Ishikawa (cell line): ENCODE measurements around the gene C5orf63.

ENCODE experiments used
- CEBPB ChIP-seq: IDR thresholded peaks from 2 replicates; pipeline ENCODE4 v1.6.1; 2012
- CREB1 ChIP-seq: IDR thresholded peaks from 2 replicates; pipeline ENCODE4 v1.6.1; 2012; ENCODE audit warnings: low read depth
- EGR1 ChIP-seq: IDR thresholded peaks from 2 replicates; pipeline ENCODE4 v1.6.1; 2012
- EP300 ChIP-seq: IDR thresholded peaks from 2 replicates; pipeline ENCODE4 v1.6.1; 2012; ENCODE audit warnings: borderline replicate concordance
- FOXM1 ChIP-seq: IDR thresholded peaks from 2 replicates; pipeline ENCODE4 v1.6.1; 2012; ENCODE audit warnings: low read depth, borderline replicate concordance
- NFIC ChIP-seq: IDR thresholded peaks from 2 replicates; pipeline ENCODE4 v1.6.1; 2012
- RAD21 ChIP-seq: IDR thresholded peaks from 2 replicates; pipeline ENCODE4 v1.6.1; 2012; ENCODE audit warnings: low read depth
- TAF1 ChIP-seq: IDR thresholded peaks from 2 replicates; pipeline ENCODE4 v1.6.1; 2012; ENCODE audit warnings: low read depth, mild to moderate bottlenecking
- TCF12 ChIP-seq: IDR thresholded peaks from 2 replicates; pipeline ENCODE4 v1.6.1; 2012; ENCODE audit warnings: low read depth
- TEAD4 ChIP-seq: IDR thresholded peaks from 2 replicates; pipeline ENCODE4 v1.6.1; 2012
- YY1 ChIP-seq: IDR thresholded peaks from 2 replicates; pipeline ENCODE4 v1.6.1; 2012; ENCODE audit warnings: low read depth
- ZBTB7A ChIP-seq: IDR thresholded peaks from 2 replicates; pipeline ENCODE4 v1.6.1; 2012; ENCODE audit warnings: low read depth
- TF ChIP-seq, protein P1 (sequence below): IDR thresholded peaks from 2 replicates; pipeline ENCODE4 v1.6.1; 2012
- TF ChIP-seq, protein P2 (sequence below): IDR thresholded peaks from 2 replicates; pipeline ENCODE4 v1.6.1; 2012; ENCODE audit warnings: low read depth, mild to moderate bottlenecking
- TF ChIP-seq, protein P3 (sequence below): IDR thresholded peaks from 2 replicates; pipeline ENCODE4 v1.6.1; 2012

Gene C5orf63

DNA sequence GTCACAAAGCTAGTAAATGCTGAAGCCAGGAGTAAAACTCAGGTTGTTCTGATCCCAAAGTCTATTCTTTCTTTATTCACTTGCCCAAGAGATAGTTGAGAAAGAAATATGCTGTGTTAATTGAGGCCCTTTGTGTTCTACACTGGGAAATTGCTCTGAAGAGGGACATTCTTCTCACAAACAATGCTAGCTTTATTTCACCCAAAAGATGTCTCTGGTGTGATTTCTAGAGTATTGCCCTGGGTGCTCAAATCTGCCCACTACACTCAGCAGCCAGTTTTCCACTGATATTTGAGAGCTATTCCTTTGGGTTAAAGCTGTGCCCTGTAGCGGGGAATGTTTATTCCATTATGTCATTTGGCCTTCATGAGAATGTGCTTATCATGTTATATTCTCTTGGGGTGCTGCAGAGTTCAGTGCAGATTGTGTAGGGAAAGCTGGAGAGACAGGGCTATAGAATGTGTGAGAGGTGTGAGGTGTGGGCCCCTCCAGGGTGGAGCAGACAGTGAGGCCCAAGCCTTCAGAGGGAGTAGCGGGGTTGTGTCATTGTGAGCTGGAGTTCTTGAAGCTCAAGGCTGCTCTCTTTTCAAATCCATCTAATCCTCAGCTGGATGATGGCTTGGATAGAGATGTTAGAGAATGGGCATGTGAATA is 21.0 kb upstream of the C5orf63 start:
- TF ChIP-seq EP300 (no peak), TCF12 (no peak)
- TF ChIP-seq, protein P1, sequence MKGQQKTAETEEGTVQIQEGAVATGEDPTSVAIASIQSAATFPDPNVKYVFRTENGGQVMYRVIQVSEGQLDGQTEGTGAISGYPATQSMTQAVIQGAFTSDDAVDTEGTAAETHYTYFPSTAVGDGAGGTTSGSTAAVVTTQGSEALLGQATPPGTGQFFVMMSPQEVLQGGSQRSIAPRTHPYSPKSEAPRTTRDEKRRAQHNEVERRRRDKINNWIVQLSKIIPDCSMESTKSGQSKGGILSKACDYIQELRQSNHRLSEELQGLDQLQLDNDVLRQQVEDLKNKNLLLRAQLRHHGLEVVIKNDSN, result no peak

DNA sequence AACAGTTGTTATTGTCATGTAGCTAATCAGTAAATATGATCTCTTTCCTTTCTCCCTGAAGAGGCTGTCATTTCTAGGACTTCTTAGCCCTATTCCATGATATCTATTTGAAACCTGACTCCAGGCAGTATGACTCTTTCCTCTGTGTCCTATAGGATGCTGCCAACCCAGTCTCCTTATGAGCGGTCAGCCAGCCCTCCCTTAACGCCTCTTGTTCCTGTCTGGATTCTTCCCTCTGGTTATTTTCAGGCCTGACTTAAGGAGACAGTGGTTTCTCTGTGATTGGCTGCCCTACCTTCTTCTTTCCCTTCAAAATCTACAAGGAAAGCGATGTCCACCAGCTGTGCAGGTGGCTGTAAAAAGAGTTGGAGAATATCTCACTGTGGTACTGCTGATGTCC is 19.4 kb upstream of the C5orf63 start:
- TF ChIP-seq YY1, result no peak
- TF ChIP-seq EP300, result no peak
- no peak for TF ChIP-seq TEAD4
- TF ChIP-seq, protein P2, sequence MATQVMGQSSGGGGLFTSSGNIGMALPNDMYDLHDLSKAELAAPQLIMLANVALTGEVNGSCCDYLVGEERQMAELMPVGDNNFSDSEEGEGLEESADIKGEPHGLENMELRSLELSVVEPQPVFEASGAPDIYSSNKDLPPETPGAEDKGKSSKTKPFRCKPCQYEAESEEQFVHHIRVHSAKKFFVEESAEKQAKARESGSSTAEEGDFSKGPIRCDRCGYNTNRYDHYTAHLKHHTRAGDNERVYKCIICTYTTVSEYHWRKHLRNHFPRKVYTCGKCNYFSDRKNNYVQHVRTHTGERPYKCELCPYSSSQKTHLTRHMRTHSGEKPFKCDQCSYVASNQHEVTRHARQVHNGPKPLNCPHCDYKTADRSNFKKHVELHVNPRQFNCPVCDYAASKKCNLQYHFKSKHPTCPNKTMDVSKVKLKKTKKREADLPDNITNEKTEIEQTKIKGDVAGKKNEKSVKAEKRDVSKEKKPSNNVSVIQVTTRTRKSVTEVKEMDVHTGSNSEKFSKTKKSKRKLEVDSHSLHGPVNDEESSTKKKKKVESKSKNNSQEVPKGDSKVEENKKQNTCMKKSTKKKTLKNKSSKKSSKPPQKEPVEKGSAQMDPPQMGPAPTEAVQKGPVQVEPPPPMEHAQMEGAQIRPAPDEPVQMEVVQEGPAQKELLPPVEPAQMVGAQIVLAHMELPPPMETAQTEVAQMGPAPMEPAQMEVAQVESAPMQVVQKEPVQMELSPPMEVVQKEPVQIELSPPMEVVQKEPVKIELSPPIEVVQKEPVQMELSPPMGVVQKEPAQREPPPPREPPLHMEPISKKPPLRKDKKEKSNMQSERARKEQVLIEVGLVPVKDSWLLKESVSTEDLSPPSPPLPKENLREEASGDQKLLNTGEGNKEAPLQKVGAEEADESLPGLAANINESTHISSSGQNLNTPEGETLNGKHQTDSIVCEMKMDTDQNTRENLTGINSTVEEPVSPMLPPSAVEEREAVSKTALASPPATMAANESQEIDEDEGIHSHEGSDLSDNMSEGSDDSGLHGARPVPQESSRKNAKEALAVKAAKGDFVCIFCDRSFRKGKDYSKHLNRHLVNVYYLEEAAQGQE, result no peak
- no peak for TF ChIP-seq CEBPB
- no peak for TF ChIP-seq NFIC
- TF ChIP-seq CREB1, result no peak
- no peak for TF ChIP-seq RAD21
- TF ChIP-seq TAF1, result no peak
- no peak for TF ChIP-seq ZBTB7A
- TF ChIP-seq, protein P3, sequence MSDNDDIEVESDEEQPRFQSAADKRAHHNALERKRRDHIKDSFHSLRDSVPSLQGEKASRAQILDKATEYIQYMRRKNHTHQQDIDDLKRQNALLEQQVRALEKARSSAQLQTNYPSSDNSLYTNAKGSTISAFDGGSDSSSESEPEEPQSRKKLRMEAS, result no peak
- TF ChIP-seq, protein P1, result no peak
- TF ChIP-seq TCF12, result no peak
- no peak for TF ChIP-seq EGR1

DNA sequence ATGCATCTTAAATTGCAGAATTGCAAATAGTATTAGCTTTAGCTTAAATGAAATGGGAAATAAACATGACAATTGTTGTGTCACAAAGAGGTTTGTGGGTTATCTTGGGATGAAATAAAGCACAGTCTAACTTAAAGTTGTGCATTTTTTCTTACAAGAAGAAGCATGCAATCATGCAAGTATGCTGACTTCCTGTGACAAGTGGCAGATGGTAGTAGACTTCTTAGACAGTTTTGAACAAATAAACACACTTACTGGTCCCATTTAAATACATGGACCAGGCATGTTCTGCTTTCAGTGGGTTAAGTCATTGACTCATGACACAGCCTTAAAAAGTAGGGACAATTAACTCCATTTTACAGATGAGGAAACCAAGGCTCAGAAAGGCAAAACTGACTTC is 15.9 kb upstream of the C5orf63 start:
- TF ChIP-seq RAD21, result no peak
- TF ChIP-seq CEBPB, result no peak
- no peak for TF ChIP-seq NFIC
- no peak for TF ChIP-seq EGR1
- TF ChIP-seq FOXM1, result no peak
- TF ChIP-seq, protein P1, result no peak
- no peak for TF ChIP-seq TEAD4
- no peak for TF ChIP-seq ZBTB7A
- TF ChIP-seq, protein P3, result no peak
- TF ChIP-seq, protein P2, result no peak
- TF ChIP-seq TCF12, result no peak
- TF ChIP-seq EP300, result no peak
- TF ChIP-seq YY1, result no peak
- TF ChIP-seq TAF1, result no peak
- TF ChIP-seq CREB1, result no peak

DNA sequence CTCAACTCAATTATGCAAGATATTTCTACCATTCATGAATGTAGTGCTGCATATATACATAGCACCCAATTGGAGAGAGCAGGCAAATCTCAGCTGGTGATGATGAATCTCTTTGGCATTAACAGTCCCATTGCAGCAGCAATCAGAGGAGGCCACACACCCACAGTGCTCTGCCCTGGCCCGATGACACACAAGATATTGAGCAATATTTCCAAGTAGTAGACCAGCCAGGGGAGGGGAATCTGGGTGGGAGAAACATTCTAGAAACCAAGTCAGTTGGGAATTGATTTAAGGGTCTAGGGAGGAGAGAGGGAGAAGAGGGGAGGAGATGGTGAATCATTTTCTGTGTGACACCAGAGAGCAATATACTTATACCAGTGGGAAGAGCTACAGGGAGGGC is 14.9 kb upstream of the C5orf63 start:
- TF ChIP-seq CEBPB, result 0 out of 2 replicates have a peak, but pooled peaks have one; percentile 16
- TF ChIP-seq, protein P3, result no peak

DNA sequence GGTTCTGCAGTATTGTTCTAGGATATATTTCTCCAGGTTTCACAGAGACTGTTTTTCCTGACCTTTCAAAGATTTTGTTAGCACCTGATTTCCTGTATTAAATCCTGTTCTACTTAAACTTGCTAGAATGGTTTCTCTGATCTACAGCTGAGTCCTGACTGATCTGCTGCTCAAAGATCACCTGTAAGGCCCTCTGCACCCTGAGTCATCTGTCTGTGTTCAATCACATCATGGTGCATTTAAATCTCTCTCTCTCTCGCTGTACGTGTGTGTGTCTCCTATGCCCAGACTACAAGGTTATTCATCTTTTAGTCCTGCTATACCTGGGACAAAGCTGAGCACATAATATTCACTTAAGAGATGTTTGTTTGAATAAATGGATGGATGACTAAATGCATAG is 13.3 kb upstream of the C5orf63 start:
- TF ChIP-seq, protein P1, result no peak
- no peak for TF ChIP-seq CREB1
- TF ChIP-seq EP300, result no peak
- TF ChIP-seq EGR1, result no peak
- TF ChIP-seq FOXM1, result no peak
- TF ChIP-seq, protein P2, result no peak
- TF ChIP-seq TEAD4, result no peak
- TF ChIP-seq TAF1, result no peak
- TF ChIP-seq NFIC, result no peak
- TF ChIP-seq RAD21, result no peak
- TF ChIP-seq, protein P3, result no peak
- TF ChIP-seq YY1, result no peak
- no peak for TF ChIP-seq CEBPB
- no peak for TF ChIP-seq ZBTB7A
